Fibroblast of lung (primary cell): ENCODE results near the gene AATK. TPM values are rescaled to one million over a fixed set of nuclear protein-coding genes. Genes with fewer than 3 reads are reported as not detected.

Source experiments
- DNase-seq, 2 donors: peaks; one replicate each; pipeline versions ENCODE4 v3.0.0 to v3.0.0-alpha.2; 2010; ENCODE audit warnings: low read depth in 2 of 2
- H2AFZ ChIP-seq: 2 replicates; pipeline ENCODE4 v1.5.1; 2012; ENCODE audit warnings: low read length, control low read depth, inconsistent platforms
- H3K27ac ChIP-seq: 2 replicates; pipeline ENCODE4 v1.5.1; 2011; ENCODE audit warnings: low read length, control low read depth; ENCODE audit not compliant: insufficient read depth
- H3K27me3 ChIP-seq: 2 replicates; pipeline ENCODE4 v1.5.1; 2011; ENCODE audit warnings: mild to moderate bottlenecking, low read length; ENCODE audit not compliant: control insufficient read depth, insufficient read depth
- H3K36me3 ChIP-seq: 2 replicates; pipeline ENCODE4 v1.5.1; 2011; ENCODE audit warnings: low read length; ENCODE audit not compliant: control insufficient read depth, insufficient read depth
- H3K4me1 ChIP-seq: 2 replicates; pipeline ENCODE4 v1.5.1; 2011; ENCODE audit warnings: low read length; ENCODE audit not compliant: control insufficient read depth, insufficient read depth; ENCODE audit errors: extremely low read depth
- H3K4me2 ChIP-seq: 2 replicates; pipeline ENCODE4 v1.5.1; 2011; ENCODE audit warnings: low read length, control low read depth; ENCODE audit not compliant: insufficient read depth; ENCODE audit errors: extremely low read depth
- H3K4me3 ChIP-seq, 4 experiments: fragments of 200-600 bp in 1 of 4; sonication (generic) in 1 of 4; replicated peaks in 1 of 4; 2 replicates each; pipeline ENCODE4 v1.5.1; 2011 to 2016; ENCODE audit warnings: low read length in 4 of 4, low read depth in 3 of 4, mild to moderate bottlenecking in 3 of 4, control low read depth in 2 of 4, inconsistent platforms in 1 of 4, mixed read lengths in 1 of 4; ENCODE audit not compliant: insufficient read depth in 1 of 4; ENCODE audit errors: control extremely low read depth in 1 of 4
- H3K79me2 ChIP-seq: 2 replicates; pipeline ENCODE4 v1.5.1; 2012; ENCODE audit warnings: mild to moderate bottlenecking, low read length, inconsistent platforms; ENCODE audit not compliant: control insufficient read depth, insufficient read depth
- H3K9ac ChIP-seq: 2 replicates; pipeline ENCODE4 v1.5.1; 2011; ENCODE audit warnings: mild to moderate bottlenecking, low read length, control low read depth; ENCODE audit not compliant: insufficient read depth
- H3K9me3 ChIP-seq: 2 replicates; pipeline ENCODE4 v1.5.1; 2012; ENCODE audit warnings: low read depth, low read length; ENCODE audit not compliant: control insufficient read depth, insufficient read depth
- H4K20me1 ChIP-seq: 2 replicates; pipeline ENCODE4 v1.5.1; 2011; ENCODE audit warnings: low read length; ENCODE audit not compliant: control insufficient read depth, insufficient read depth; ENCODE audit errors: extremely low read depth
- EZH2 ChIP-seq: IDR thresholded peaks from 2 replicates; pipeline ENCODE4 v1.5.1; 2012; ENCODE audit warnings: low read length, control low read depth, mild to moderate bottlenecking; ENCODE audit errors: missing control alignments
- polyA plus RNA-seq, 2 donors: library from polyadenylated mRNA; depleted of rRNA in 1 of 2; stranded (reverse) in 1 of 2; unstranded in 1 of 2; fragments of >200 nt; gene quantifications; 2 replicates each; pipeline ENCODE4 v1.2.1, GENCODE V29; 2011 to 2012; ENCODE audit warnings: missing spikeins in 1 of 2
- total RNA-seq: library from RNA; depleted of rRNA; stranded (reverse); fragments of >200 nt; gene quantifications from 2 replicates; pipeline ENCODE4 v1.2.1, GENCODE V29; 2014
- TF ChIP-seq, protein P1 (sequence below), 2 donors: IDR thresholded peaks in 1 of 2; conservative IDR thresholded peaks in 1 of 2; 1 replicate in 1 of 2; 2 replicates in 1 of 2; pipeline ENCODE4 v1.5.1; 2011 to 2012; ENCODE audit warnings: low read length in 2 of 2, control low read depth in 1 of 2, inconsistent platforms in 1 of 2, low read depth in 1 of 2, mild to moderate bottlenecking in 1 of 2

The AATK gene
- total and polyA plus RNA-seq, 2 donors (not counting 1 experiment from before 2014, with no cell fraction given) = 0.16 to 0.50 TPM

DNA sequence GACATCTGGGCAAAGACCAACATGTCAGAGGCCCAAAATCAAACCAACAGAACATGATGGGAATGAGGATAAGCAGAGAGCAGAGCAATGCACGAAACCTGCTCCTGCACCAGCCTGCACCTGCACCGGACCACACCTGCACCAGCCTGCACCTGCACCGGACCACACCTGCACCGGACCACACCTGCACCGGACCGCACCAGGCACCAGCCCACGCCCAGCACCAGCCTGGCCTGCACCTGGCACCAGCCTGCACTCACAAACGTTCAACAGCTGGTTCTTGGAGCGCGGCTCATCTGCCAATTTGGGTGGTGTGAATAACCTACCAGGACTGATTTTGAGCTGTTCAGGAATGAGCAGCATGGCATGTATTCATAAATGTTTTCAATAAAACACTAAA, 38.6 kb upstream of the AATK start:
- Histone ChIP-seq H3K79me2 (no peaks in the 10 kb centered on the region), H3K36me3 (peaks cover 3% of the 10 kb centered on the region), H3K27me3 (no peaks in the 10 kb centered on the region), H2AFZ (no peak overlapping the region), H3K9me3 (no peaks in the 10 kb centered on the region), H3K4me2 (no peak overlapping the region), H3K27ac (no peak overlapping the region), H4K20me1 (no peaks in the 10 kb centered on the region), H3K4me1 (no peaks in the 10 kb centered on the region), H3K4me3 (no peak overlapping the region), H3K9ac (no peak overlapping the region)
- TF ChIP-seq, protein P1, sequence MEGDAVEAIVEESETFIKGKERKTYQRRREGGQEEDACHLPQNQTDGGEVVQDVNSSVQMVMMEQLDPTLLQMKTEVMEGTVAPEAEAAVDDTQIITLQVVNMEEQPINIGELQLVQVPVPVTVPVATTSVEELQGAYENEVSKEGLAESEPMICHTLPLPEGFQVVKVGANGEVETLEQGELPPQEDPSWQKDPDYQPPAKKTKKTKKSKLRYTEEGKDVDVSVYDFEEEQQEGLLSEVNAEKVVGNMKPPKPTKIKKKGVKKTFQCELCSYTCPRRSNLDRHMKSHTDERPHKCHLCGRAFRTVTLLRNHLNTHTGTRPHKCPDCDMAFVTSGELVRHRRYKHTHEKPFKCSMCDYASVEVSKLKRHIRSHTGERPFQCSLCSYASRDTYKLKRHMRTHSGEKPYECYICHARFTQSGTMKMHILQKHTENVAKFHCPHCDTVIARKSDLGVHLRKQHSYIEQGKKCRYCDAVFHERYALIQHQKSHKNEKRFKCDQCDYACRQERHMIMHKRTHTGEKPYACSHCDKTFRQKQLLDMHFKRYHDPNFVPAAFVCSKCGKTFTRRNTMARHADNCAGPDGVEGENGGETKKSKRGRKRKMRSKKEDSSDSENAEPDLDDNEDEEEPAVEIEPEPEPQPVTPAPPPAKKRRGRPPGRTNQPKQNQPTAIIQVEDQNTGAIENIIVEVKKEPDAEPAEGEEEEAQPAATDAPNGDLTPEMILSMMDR (conservative IDR thresholded peaks at IDR 0.05 in 1 of 2, IDR thresholded peaks at IDR 0.05 in 1 of 2; ENCODE audit: low read depth in 1 of 2, low read length in 2 of 2) = no peak
- no peak for TF ChIP-seq EZH2
- no peak for DNase-seq

DNA sequence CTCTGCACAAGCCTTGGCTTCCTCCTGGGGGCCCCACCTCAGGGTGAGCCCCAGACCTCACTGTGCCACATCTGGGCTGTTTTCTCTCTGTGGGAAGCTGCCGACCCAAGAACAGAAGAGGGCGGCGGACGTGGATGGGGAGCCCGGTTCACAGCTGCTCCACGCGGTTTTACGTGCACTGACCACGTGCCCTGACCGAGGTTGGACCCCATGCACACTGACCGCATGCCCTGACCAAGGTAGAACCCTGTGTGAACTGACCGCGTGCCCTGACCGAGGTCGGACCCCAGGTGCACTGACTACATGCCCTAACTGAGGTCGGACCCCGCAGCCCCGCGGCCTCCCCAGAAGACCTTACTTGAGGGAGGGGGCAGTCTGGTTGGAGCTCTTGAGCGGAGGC, 37.1 kb upstream of the AATK start:
- no peaks in the 10 kb centered on the region for H3K4me1 ChIP-seq
- H2AFZ ChIP-seq = no peak overlapping the region
- H3K9ac ChIP-seq = no peak overlapping the region
- no peaks in the 10 kb centered on the region for H3K9me3 ChIP-seq
- no peak for DNase-seq
- no peaks in the 10 kb centered on the region for H4K20me1 ChIP-seq
- TF ChIP-seq, protein P1 (conservative IDR thresholded peaks at IDR 0.05 in 1 of 2, IDR thresholded peaks at IDR 0.05 in 1 of 2; ENCODE audit: low read depth in 1 of 2, low read length in 2 of 2) = no peak
- TF ChIP-seq EZH2 = no peak
- no peaks in the 10 kb centered on the region for H3K79me2 ChIP-seq
- no peak overlapping the region for H3K27ac ChIP-seq
- H3K36me3 ChIP-seq = peaks cover 3% of the 10 kb centered on the region
- H3K4me3 ChIP-seq = no peak overlapping the region
- no peak overlapping the region for H3K4me2 ChIP-seq
- H3K27me3 ChIP-seq = no peaks in the 10 kb centered on the region

DNA sequence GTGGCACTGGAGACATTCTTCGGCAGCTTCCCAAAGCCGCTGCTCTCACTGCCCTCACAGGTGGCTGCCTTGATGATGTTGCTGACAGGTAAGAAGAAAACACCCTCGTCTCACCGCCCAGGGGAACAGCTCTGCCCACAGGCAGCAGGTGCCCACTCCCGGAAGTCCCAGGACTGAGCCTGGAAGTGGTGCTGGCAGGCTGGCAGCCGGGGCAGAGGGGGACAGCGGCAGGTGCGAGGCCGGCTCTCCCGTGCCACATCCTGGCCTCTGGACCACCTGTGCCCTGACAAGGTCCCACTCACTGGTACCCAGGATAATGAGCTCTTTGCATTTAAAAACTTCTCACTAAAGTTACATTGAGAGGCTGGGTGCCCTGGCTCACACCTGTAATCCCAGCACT, 36.3 kb upstream of the AATK start:
- Histone ChIP-seq H3K9ac (no peak overlapping the region), H4K20me1 (no peaks in the 10 kb centered on the region), H3K4me2 (no peak overlapping the region), H3K4me3 (no peak overlapping the region), H2AFZ (no peak overlapping the region), H3K79me2 (no peaks in the 10 kb centered on the region), H3K27me3 (no peaks in the 10 kb centered on the region), H3K36me3 (peaks cover 3% of the 10 kb centered on the region), H3K27ac (no peak overlapping the region), H3K9me3 (no peaks in the 10 kb centered on the region), H3K4me1 (no peaks in the 10 kb centered on the region)
- DNase-seq = no peak
- TF ChIP-seq, protein P1 (conservative IDR thresholded peaks at IDR 0.05 in 1 of 2, IDR thresholded peaks at IDR 0.05 in 1 of 2; ENCODE audit: low read depth in 1 of 2, low read length in 2 of 2) = no peak
- TF ChIP-seq EZH2 = no peak
